Heart left ventricle (tissue), 16 donors: ENCODE results near the gene CXCL5. TPM values are rescaled to one million over a fixed set of nuclear protein-coding genes. Genes with fewer than 3 reads are reported as not detected.
A peak's percentile ranks its signal among the peaks of the same experiment; 100 is the strongest.

Experiments used
- ATAC-seq, 4 donors: fragments of 200-7000 bp; cut with Tn5 transposase; one replicate each; pipeline ENCODE4 v1.9.1; 2020 to 2022; ENCODE audit warnings: moderate library complexity in 4 of 4, mild to moderate bottlenecking in 3 of 4, moderate number of reproducible peaks in 1 of 4
- DNase-seq, 5 donors: peaks; one replicate each; pipeline ENCODE4 v3.0.0-alpha.2; 2020
- H3K27ac ChIP-seq, 12 donors: fragments of 200-600 bp; sonication (generic) in 4 of 12; one replicate each; pipeline versions ENCODE4 v1.5.0 to v1.8.0; 2016 to 2022; ENCODE audit warnings: mild to moderate bottlenecking in 2 of 12
- H3K27me3 ChIP-seq, 9 donors: fragments of 200-600 bp; sonication (generic) in 2 of 9; one replicate each; pipeline versions ENCODE4 v1.5.1 to v1.8.0; 2016 to 2022; ENCODE audit warnings: mild to moderate bottlenecking in 3 of 9
- H3K36me3 ChIP-seq, 9 donors: fragments of 200-600 bp; sonication (generic) in 2 of 9; one replicate each; pipeline versions ENCODE4 v1.5.0 to v1.8.0; 2018 to 2022; ENCODE audit warnings: mild to moderate bottlenecking in 2 of 9
- H3K4me1 ChIP-seq, 12 donors: fragments of 200-600 bp; sonication (generic) in 4 of 12; one replicate each; pipeline versions ENCODE4 v1.5.0 to v1.8.0; 2016 to 2022; ENCODE audit warnings: mild to moderate bottlenecking in 3 of 12
- H3K4me3 ChIP-seq, 12 donors: fragments of 200-600 bp; sonication (generic) in 4 of 12; one replicate each; pipeline versions ENCODE4 v1.5.0 to v1.8.0; 2017 to 2022; ENCODE audit warnings: mild to moderate bottlenecking in 9 of 12, moderate library complexity in 4 of 12
- H3K9me3 ChIP-seq, 12 donors: fragments of 200-600 bp; sonication (generic) in 4 of 12; one replicate each; pipeline versions ENCODE4 v1.5.0 to v1.8.0; 2016 to 2022; ENCODE audit warnings: mild to moderate bottlenecking in 1 of 12
- CTCF ChIP-seq, 12 donors: fragments of 200-600 bp; sonication (generic) in 4 of 12; IDR thresholded peaks; one replicate each; pipeline versions ENCODE4 v1.5.0 to v1.8.0; 2018 to 2022; ENCODE audit warnings: antibody characterized with exemption in 12 of 12, mild to moderate bottlenecking in 5 of 12
- POLR2A ChIP-seq, 2 donors: fragments of 450-650 bp; IDR thresholded peaks; one replicate each; pipeline ENCODE4 v1.6.1; 2017; ENCODE audit warnings: antibody characterized with exemption in 2 of 2, mild to moderate bottlenecking in 2 of 2, moderate library complexity in 2 of 2
- WGBS, 4 donors: extraction: QIAGEN DNeasy Blood & Tissue Kit in 2 of 4; methylation state at CpG; one replicate each; pipeline versions ENCODE4 v1.1.5 to v1.1.7; 2013 to 2018; 5-methylcytosine and 5-hydroxymethylcytosine counted together
- intact Hi-C, 10 donors: fragments of 100-400 bp; cut with DNase I; formaldehyde crosslinking; loops; one replicate each; pipeline versions ENCODE4 v1.11.1 to v1.14.2; 2022
- polyA plus RNA-seq, 2 donors: library from polyadenylated mRNA; stranded (reverse); fragments of 200-250 nt; gene quantifications; one replicate each; pipeline ENCODE4 v1.2.3, GENCODE V29; 2013
- total RNA-seq, 9 donors: library from RNA; depleted of rRNA in 2 of 9; stranded (reverse); fragments of >200 nt in 2 of 9; fragmentation: NEBNext Ultra II Directional in 3 of 9; extraction: Animal tissue kit (Norgen Biotek cat#: 25700) in 3 of 9; gene quantifications; one replicate each; pipeline versions ENCODE4 v1.1.0 to v1.2.4, GENCODE V29; 2016 to 2023
- donor health status: ischemic (EF 13 %, LVEDD 7.1; RV severe dilation, severe dysfunction).
- donor health status: healthy with polysubstance abuse.
- donor health status: DM: no; HTN: yes; CAD: no.
- donor health status: DM: no; HTN: no; CAD: no.
- donor health status: ischemic (EF 25% LVEDD 6.9; RV normal size, moderate dysfunction).
- donor health status: ischemic (EF 25% LVEDD 5.7; RV mildly dilated, moderate dysfunction).
- donor health status: healthy.
- donor health status: DM: yes; HTN: yes; CAD: no.
- donor health status: ischemic (EF 35%, LVEDD 5.7; RV mildly dilated, moderate dysfunction).
- donor health status: nonischemic (EF 11% LVEDD 7.7; RV severe dilation, severe dysfunction).
- donor health status: DM: yes; HTN: yes; CAD: no.
- donor health status: PGD.
- donor health status: ischemic (EF 29% LVEDD 5.4; RV normal size, mild dysfunction).
- donor health status: nonischemic (EF 23%, LVEDD 6.1; RV moderate dilation, normal function).

The CXCL5 gene
- total and polyA plus RNA-seq, 11 donors, result 0.08 to 0.51 (median 0.10) TPM; not detected in 8

- H3K4me1 ChIP-seq, result peaks cover 0 to 13% (median 0%) of the 10 kb centered on the region in 12 donors
- no peaks in the 10 kb centered on the region for H3K9me3 ChIP-seq
- DNase-seq, result no peak
- TF ChIP-seq CTCF (IDR thresholded peaks at IDR 0.05) (no peak), POLR2A (IDR thresholded peaks at IDR 0.05) (no peak)
- no peaks in the 10 kb centered on the region for H3K27me3 ChIP-seq
- H3K27ac ChIP-seq, result no peak overlapping the region
- intact Hi-C loops, result no loop called here
- no peaks in the 10 kb centered on the region for H3K36me3 ChIP-seq
- 66 to 75% (median 72%) methylated on average over 2 of the region's 2 CpGs for WGBS, 4 donors
- peak in 1 of 4 donors; percentile 29 for ATAC-seq
- no peak overlapping the region for H3K4me3 ChIP-seq
These were observed 7.6 kb upstream of the CXCL5 start for GRCh38 chr4:74006009-74006476.

- 47 to 55% (median 53%) methylated on average over 3 of the region's 3 CpGs for WGBS, 4 donors
- DNase-seq (no peak), ATAC-seq (no peak)
- Histone ChIP-seq H3K4me1 (peaks cover 0 to 13% (median 0%) of the 10 kb centered on the region in 12 donors), H3K4me3 (no peak overlapping the region), H3K36me3 (no peaks in the 10 kb centered on the region), H3K9me3 (no peaks in the 10 kb centered on the region), H3K27ac (no peak overlapping the region), H3K27me3 (no peaks in the 10 kb centered on the region)
- TF ChIP-seq CTCF (IDR thresholded peaks at IDR 0.05) (no peak), POLR2A (IDR thresholded peaks at IDR 0.05) (no peak)
- intact Hi-C loops, result no loop called here
These were observed 7.1 kb upstream of the CXCL5 start for GRCh38 chr4:74005528-74005927.

GRCh38 chr4:74004668-74005067 lies 6.2 kb upstream of the CXCL5 start:
- WGBS, 4 donors, result 55 to 59% (median 57%) methylated on average over 4 of the region's 4 CpGs
- intact Hi-C loops, result no loop called here
- TF ChIP-seq CTCF (IDR thresholded peaks at IDR 0.05), result no peak
- no peak for TF ChIP-seq POLR2A (IDR thresholded peaks at IDR 0.05)
- H3K27me3 ChIP-seq, result no peaks in the 10 kb centered on the region
- H3K4me3 ChIP-seq, result no peak overlapping the region
- DNase-seq, result no peak
- no peaks in the 10 kb centered on the region for H3K36me3 ChIP-seq
- no peak for ATAC-seq
- no peaks in the 10 kb centered on the region for H3K9me3 ChIP-seq
- H3K4me1 ChIP-seq, result peaks cover 0 to 13% (median 0%) of the 10 kb centered on the region in 12 donors
- no peak overlapping the region for H3K27ac ChIP-seq

GRCh38 chr4:74000301-74000700 lies 1.8 kb upstream of the CXCL5 start:
- Histone ChIP-seq H3K4me1 (peaks cover 0 to 10% (median 0%) of the 10 kb centered on the region in 12 donors), H3K27ac (no peak overlapping the region), H3K27me3 (peaks cover 0 to 31% (median 3%) of the 10 kb centered on the region in 9 donors), H3K9me3 (no peaks in the 10 kb centered on the region), H3K36me3 (no peaks in the 10 kb centered on the region), H3K4me3 (no peak overlapping the region)
- no peak for DNase-seq
- ATAC-seq, result no peak
- intact Hi-C loops, result no loop called here
- 85 to 86% (median 86%) methylated on average over 6 of the region's 6 CpGs for WGBS, 4 donors
- TF ChIP-seq POLR2A (IDR thresholded peaks at IDR 0.05) (no peak), CTCF (IDR thresholded peaks at IDR 0.05) (no peak)
